GM13977 (cell line): ENCODE data around the gene LRMDA.

ENCODE experiments used
- DNase-seq: peaks from one replicate; pipeline ENCODE4 v3.0.0; 2012; ENCODE audit warnings: low spot score
- in situ Hi-C: fragments of 300-500 bp; cut with MboI; formaldehyde crosslinking; loops from one replicate; pipeline ENCODE4 v1.12.0; 2022; ENCODE audit warnings: low sequenced_read_pairs, low pct_unique_long_range_greater_than_20kb, mixed read lengths, inconsistent platforms; ENCODE audit not compliant: unreplicated experiment
- TF ChIP-seq, protein P1 (sequence below): IDR thresholded peaks from 2 replicates; pipeline ENCODE4 v1.5.1; 2012; ENCODE audit warnings: mild to moderate bottlenecking, control low read depth; ENCODE audit not compliant: insufficient read depth; ENCODE audit errors: extremely low read depth, missing control alignments

LRMDA gene

GRCh38 chr10:75838486-75838885, 407.1 kb downstream of the LRMDA start:
- no peak for DNase-seq
- in situ Hi-C loops = no loop called here
- TF ChIP-seq, protein P1, sequence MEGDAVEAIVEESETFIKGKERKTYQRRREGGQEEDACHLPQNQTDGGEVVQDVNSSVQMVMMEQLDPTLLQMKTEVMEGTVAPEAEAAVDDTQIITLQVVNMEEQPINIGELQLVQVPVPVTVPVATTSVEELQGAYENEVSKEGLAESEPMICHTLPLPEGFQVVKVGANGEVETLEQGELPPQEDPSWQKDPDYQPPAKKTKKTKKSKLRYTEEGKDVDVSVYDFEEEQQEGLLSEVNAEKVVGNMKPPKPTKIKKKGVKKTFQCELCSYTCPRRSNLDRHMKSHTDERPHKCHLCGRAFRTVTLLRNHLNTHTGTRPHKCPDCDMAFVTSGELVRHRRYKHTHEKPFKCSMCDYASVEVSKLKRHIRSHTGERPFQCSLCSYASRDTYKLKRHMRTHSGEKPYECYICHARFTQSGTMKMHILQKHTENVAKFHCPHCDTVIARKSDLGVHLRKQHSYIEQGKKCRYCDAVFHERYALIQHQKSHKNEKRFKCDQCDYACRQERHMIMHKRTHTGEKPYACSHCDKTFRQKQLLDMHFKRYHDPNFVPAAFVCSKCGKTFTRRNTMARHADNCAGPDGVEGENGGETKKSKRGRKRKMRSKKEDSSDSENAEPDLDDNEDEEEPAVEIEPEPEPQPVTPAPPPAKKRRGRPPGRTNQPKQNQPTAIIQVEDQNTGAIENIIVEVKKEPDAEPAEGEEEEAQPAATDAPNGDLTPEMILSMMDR = no peak

GRCh38 chr10:75839020-75839419, 407.6 kb downstream of the LRMDA start:
- in situ Hi-C loops = no loop called here
- TF ChIP-seq, protein P1 = no peak
- DNase-seq = no peak

DNA sequence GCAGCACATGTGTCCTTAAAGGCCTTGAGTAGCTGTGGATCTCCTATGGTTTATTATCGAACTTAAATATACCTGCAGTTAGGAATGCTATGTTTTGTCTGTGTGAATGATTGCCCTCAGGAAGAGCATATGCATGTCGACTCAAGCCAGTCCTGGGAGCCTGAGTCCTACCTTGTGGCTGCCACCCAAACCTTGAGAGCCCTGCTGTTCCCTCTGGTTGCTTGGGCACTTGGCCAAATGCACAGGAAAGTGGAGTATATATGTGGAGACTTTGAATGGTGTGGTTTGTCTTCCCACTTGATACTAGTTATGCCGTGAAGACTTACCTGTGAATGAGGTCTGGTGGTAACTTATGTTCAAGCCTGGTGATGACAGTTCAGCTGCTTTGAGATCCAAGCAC, 409.8 kb downstream of the LRMDA start:
- TF ChIP-seq, protein P1 = no peak
- DNase-seq = no peak
- in situ Hi-C loops = no loop called here

DNA sequence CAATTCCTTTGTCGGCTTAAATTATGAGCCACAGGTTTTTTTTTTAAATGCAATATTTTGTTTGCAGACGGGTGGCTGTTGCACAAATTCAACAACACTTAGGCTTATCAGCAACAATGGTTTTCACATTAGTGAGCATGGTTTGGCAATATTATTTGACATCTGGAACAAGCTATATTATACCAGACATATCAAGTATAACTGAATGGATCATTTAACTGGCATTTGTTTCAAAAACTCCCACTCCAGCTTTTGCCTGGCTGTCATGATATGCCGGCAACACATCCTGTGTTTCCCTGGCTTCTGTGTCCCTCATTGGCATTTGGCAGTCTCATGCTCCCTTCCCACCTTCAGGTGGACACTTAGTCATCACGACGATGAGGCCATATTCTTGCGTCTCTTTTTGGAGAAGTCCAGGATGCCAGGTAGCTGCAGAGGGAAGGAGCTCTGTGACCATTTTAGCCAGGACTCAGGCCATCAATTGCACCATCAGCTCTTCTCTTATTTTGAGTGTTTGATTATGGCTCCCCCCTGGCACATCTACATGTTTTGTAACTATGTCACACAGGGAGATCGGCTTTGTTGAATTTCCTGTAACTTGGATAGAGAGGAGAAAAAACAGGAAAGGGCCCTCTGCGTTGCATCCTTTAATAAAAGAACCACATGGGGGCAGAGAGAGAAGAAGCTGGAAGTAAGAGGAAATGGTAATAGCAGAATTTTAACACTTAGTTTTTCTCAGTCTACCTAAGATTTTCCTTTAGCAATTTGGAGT, 413.9 kb downstream of the LRMDA start:
- DNase-seq = no peak
- in situ Hi-C loops = no loop called here
- TF ChIP-seq, protein P1 = no peak

GRCh38 chr10:75847477-75847876, 416.1 kb downstream of the LRMDA start:
- in situ Hi-C loops = no loop called here
- TF ChIP-seq, protein P1 = no peak
- DNase-seq = no peak

DNA sequence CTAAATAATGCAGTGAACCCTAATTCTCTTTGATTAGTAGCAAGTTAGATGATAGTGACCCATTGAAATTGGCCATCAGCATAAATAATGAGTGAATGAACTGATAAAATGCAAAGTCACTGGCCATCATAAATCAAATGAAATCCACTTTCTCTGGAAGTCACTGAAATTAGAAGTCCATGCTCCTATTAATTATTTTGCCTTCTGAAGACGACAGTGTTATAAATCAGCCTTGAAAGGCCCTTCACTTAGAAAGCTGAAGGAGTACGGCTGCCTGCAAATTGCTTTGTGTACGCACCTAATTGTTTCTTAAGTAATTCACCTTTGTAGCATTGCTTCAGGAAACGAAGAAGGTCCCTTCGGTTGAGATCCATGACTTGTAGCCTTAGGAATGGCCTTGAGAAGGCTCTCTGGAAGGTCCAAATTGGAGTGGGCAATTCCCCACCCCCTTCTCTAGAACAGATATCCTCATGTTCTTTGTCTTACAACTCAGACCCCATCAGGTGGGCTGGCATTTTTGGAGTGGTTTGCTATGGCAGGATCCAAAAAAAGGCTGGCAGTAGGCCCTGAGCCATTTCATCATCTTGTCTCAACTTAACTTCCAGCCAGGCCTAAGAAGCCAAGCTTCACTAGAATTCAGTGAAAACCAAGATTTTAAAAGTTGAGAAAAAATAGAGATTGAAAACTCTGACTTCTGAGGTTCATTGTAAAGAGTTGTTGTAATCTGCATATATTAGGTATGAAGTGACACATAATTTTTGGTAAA, 420.3 kb downstream of the LRMDA start:
- in situ Hi-C loops = no loop called here
- TF ChIP-seq, protein P1 = no peak
- DNase-seq = no peak
